ENCODE results near the gene OTUD5. TPM values are rescaled to one million over a fixed set of nuclear protein-coding genes. Genes with fewer than 3 reads are reported as not detected.

OTUD5 gene
- total RNA-seq, 1 experiment from 2014 or later, result 17.8 TPM

DNA sequence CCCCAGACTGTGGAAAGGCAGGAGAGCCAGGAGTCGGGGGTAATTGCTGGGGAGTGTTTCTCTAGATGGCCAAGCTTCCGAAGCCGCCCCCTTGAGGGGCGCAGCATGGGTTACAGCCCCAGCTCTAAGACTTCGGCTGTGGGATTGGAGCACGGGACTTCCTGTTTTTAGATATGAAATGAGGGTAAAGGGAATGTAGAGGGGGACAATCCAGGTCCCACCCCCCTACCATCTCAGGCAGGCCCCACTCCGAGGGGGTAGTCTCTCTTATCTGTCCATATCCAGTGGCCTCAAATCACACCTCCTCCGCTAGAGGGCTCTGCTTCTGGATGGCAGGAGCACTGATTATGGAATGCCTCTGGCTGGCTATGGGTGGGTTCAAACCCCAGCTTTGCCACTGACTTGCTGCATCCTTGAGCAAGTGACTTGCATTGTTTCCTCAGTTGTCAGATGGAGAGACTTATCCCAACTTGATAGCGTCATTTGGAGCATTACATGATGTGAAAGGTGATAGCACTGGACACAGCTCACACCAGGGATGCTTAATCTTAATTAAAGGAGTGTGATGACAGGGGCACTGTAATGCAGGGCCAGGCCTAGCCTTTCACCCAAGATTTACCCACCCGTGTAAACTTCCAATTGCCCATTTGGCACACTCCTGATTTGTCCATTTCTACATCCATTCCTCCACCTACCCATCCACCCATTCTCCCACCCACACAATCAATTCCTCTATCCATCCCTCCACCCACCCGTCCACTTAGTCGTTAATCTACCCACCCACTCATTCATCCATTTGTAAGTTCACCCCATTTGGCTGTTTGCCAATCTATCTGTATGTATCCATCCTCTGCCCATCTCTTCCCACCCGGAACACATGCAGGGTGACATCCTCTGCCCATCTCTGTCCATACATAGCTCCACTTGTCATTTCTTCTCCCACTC, 15.1 kb upstream of the OTUD5 start:
- DNase-seq (ENCODE audit: low read depth), result peak; percentile 55

DNA sequence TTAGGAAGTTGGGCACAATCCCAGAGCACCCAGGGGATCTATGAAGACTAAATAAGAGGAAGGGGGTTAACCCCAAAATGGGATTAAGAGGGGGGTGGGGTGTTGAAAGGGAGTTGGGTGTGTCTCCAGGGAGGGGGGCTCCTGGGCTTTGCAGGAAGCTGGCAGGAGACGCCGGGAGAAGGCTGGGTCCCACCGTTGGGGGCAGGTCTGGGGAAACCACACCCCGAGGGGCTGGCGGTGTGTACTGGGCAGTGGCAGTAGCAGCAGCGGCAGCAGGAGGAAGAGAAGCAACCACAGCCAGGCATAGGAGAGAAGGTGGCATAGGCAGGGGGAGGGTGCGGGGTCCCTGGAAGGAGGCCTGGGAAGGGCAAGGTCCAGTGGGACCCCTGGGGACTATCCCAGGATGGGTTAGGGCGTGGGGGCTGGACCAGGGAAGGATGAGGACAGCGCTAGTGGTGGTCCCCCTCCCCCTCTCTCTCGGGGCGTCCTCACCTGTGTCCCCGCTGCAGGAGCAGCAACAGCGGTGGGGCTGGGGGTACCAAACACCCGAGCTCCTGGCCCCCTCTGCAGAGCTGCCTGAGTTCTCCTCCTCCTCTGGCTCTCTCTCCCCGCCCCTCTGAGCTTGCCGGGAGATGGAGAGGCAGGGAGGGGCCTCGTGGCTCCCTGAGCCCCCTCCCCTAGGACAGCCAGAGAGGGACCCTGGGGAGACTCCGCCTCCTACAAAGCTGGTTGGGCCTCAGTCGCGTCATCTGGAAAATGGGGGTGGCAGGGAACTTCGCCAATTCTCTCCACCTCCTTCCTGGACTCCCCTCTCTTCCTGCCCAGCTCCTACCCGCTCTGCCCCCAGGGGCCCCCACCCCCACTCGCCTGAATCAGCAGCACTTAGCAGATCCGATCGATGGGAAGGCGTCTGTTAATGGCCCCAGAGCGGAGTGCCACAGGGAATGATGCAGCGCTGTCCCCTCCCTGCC, 14.1 kb upstream of the OTUD5 start, which contains the start of gene KCND1:
Gene KCND1, minus strand, starts transcription at position 596 of the 971 bp plus-strand sequence. CDS start 1,573 bp downstream, outside the sequence.
- peak; percentile 74 for DNase-seq (ENCODE audit: low read depth)

DNA sequence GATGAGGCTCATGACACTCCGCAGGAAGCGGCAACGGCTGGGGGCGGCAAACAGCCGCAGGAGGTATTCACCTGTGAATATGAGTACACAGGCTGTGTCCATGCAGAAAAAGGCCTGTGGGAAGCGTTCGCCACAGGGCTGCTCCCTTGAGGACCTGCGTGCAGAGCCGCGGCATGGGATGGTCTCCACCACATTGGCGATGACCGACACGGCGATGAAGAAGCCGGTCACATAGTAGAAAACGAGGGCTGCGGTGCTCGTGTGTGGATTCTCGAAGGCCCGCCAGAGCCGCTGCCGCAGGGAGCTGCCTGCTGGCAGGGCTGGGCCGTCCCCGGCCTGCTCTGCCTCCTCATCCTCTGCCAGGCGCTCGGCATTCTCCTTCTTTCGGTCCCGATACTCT, 12.1 kb upstream of the OTUD5 start:
- DNase-seq (ENCODE audit: low read depth), result no peak

DNA sequence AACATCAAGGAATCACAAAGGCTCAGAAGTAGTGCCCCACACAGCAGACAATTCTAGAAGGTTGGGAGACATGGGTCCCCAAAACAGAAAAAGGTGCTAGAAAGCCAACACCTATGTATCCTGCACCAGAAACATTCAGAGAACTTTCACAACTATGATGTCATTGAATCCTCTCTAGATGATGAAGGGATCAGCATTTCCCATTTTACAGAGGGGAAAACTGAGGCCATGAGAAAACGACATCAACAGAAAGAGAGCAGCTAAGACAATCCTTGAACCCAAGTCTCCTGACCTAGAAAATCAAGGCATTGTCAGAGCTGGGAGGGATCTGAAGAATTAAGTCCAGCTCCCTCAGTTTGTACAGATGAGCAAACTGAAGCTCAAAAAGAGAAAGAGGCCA, 11.0 kb upstream of the OTUD5 start:
- DNase-seq (ENCODE audit: low read depth), result no peak

DNA sequence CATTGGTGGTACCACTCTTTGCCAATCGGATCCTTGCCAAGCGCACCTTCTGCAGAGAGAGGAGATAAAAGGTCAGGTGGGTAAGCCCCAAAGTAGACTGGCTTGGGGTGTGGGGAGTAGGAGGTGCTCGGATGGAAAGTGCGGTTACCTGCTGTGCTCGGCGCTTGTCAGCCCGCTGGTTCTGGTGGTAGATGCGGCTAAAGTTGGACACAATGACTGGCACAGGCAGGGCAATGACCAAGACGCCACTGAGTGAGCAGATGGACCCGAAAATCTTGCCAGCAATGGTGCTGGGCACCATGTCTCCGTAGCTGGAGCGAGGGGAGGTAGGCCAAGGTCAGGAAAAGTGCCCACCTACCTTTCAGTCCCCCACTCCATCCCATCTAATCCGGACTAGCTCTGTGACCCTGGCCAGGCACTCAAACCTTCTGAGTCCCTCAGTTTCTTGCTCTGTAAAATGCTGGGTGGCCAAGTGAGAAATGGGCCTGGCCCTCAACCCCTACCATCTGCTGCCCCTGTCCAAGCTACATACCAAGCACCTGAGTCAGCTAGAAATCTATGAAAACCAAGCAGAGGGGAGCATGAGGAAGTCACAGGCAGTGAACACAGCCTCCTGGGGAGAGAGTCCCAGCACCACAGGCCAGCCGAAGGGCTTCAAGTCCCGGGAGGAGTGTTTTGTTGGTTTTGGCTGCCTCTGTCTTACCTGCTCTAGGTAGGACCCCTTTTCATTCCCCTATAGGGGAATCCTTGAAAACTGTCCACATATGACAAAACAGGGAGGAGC, 9.6 kb upstream of the OTUD5 start:
- DNase-seq (ENCODE audit: low read depth), result peak; percentile 21

DNA sequence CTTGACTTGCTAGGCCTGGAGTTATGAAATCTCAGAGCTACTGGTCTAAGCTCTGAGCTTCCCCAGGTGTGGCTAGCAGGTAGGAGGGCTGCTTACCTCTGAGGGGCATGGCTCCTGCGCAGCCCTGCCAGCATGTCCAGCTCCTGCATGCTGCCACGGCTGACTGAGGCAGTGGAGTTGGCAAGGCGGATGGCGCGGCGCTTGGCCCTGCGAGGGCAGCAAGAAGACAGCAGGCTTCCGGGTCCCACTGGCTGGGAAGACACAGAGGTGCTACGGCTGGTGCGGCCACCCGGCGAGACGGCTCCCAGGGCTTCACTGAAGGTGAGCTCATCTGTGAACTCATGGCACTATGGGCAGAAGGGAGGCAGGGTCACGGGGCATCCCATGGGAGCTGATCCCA, 8.6 kb upstream of the OTUD5 start:
- DNase-seq (ENCODE audit: low read depth), result no peak

- no peak for DNase-seq (ENCODE audit: low read depth)
Measured at GRCh38 chrX:48961585-48962091, 4.2 kb upstream of the OTUD5 start.

DNA sequence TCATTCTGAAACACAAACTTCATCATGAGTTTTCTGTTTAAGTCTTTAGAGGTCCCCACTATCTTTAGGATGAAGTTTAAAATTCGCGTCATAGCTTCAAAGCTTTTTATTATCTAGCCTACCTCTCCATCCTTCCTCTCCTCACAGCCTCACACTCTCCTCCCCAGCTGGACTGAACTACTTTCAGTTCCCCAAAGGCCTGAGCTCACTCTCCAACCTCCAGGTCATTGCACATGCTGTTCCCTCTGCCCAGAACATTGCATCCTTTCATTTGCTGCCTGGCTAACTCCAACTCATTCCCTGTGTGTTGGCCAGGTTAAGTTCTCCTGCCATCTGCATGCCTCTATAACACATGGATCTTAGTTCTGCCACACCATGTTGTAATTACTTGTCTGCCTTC, 2.9 kb upstream of the OTUD5 start:
- DNase-seq (ENCODE audit: low read depth), result no peak

DNA sequence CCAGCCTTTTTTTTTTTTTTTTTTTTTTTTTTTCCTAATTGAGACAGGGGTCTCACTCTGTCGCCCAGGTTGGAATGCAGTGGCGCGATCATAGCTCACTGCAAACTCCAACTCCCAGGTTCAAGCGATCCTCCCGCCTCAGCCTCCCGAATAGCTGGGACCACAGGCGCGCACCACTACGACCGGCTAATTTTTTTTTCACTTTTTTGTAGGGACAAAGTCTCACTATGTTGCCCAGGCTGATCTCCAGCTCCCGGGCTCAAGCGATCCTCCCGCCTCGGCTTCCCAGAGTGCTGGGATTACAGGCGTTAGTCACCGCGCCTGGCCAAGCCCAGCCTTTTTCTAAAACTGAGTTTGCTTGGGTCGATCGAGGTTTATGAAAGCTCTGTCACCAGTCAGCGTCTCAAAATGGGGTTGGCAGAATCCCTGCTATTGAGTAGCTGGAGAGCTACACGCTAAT, 1.3 kb upstream of the OTUD5 start:
- peak; percentile 63 for DNase-seq (ENCODE audit: low read depth)

GRCh38 chrX:48957827-48958634, 624 bp upstream of the OTUD5 start:
- peak; percentile 96 for DNase-seq (ENCODE audit: low read depth)

- DNase-seq (ENCODE audit: low read depth), result peak; percentile 9
Measured at GRCh38 chrX:48956728-48957414, 536 bp downstream of the OTUD5 start.

DNA sequence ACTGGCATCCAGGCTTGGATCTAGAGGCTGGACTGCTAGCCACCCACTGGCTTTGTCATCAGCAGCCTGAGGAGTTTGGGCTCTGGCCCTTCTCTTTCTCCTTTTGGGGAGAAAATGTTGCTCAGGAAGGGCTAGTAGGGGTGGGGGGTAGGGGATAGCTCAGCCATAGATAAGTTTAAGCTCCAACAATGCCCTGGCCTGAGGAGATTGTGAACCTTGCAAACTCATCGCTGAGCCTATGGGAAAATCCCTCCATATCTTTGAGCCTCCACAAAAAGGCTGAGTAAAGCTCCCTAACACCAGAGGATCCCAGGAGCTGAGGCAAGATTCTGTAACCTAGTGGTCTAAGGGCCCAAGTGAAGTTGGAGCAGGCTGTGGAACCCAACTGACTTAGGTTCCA, 8.8 kb downstream of the OTUD5 start:
- no peak for DNase-seq (ENCODE audit: low read depth)

DNA sequence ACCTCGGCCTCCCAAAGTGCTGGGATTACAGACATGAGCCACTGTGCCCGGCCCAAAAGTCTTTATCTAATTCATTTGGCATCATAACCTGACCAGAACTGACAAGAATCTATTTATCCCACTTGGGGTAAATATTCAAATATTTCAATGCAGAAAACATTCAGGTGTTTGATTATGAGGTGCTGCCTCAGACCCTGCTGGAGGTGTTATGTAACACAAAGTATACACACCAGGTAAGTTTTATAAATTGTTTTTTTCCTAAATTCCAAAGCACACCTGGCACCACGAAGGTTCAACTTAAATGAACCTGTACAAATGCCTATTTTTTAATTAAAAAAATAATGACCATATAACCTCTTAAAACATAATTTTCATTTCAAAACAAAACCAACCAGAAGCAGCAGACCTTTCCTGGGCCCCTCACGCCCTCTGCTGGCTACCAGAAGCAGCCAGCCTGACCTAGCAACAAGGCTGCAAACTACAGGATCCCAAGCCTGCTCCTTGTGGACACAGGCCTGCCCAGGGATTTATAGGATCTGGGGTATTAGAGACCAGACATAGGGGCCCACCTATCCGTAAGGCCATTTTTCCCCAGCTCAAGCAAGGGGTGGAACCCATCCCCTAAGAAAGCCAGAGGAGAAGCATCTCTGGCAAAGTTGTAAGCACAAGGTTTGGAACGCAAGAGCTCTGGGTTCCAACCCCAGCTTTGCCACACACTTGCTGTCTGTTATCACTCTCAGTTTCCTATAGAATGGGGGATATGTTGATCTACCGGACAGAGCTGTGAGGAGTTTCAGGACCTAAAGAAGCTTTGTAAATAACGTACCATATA, 11.7 kb downstream of the OTUD5 start:
- peak; percentile 36 for DNase-seq (ENCODE audit: low read depth)

GRCh38 chrX:48942895-48943294, 14.5 kb downstream of the OTUD5 start:
- no peak for DNase-seq (ENCODE audit: low read depth)

DNA sequence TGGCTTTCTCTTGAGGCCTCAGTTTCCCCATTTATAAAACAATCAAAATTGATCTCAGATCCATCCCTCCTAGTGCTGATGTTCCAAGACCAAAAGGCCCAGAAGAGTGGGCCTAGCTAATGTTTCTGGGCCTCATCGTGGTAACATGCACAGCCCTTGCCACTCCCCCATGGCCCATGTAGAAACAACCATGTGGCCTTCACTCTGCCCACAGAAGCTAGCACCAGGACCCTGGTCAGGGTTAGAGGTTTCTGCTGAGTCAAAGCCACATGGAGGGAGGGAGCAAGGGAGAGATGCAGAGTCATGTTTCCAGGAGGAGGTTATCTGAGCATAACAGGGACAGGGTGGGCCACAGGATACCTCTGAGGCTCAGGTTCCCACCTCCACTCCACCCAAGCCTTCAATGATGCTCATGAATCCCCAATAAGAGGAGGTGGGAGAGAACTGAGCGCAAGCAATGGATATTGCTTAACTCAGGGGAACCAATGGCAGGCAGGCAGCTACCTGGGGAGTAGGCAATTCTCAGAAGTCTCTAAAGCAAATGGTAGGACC, 16.9 kb downstream of the OTUD5 start:
- DNase-seq (ENCODE audit: low read depth), result no peak

DNA sequence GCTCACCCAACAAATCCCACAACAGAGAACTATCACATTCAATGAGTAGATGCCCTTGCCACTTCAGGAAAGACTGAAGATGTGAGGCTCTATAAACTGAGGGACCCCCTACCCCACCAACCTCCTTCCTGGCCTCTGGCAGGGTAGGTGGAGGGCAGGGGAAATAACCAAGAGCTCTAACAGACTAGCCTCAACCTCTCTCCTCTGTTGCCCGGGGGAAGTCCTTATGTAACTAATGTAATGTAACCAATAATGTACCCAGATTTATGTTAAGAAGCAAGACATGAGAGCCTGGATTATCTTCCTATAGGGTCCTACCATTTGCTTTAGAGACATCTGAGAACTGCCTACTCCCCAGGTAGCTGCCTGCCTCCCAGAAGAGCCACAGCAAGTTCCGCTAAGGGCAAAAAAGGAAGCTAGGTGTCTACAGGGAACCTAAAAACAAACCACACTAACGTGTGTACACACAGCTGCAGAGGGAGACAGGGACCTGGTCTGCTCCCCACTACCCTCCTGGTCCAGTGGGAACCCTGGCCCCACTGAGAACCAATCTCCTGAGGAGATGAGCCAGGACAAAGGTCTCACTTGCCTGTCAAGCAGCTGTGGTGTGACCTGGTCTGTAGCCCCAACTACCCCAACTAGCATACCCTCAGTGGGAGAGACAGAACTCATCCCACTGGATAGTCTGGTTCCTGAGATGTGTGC, 17.7 kb downstream of the OTUD5 start:
- DNase-seq (ENCODE audit: low read depth), result no peak

DNA sequence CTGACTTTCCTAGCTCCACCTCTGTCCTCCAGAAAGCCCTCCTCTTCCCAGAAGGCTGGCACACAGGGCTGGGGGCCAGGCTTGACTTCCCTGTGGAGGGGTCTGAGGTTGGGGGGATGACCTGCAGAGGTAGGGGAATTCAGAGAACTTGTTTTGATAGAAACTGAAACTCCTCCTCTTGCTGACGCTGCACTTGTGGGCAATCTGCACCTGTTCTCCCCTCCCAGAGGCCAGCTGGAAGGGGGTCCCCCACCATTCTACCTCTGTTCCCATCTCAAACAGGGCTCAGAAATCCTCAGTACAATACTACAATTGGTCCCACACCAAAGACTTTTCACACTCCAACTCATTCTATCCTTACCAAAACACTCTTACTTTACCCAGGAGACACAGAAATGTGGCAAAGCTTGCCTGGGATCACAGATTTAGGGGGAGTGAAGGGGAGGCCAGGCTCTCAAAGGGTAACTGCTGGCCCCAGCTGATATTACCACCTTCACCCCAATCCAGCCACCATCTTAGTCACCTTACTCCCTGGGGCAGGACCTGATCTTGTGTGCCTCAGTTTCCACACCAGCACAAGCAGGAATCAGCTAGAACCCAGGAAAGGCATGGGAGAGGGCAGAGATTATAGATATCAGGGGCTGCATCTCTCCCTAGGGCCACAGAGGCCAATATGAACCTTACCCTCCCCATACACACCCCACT, 18.5 kb downstream of the OTUD5 start:
- no peak for DNase-seq (ENCODE audit: low read depth)
